Stomach smooth muscle (tissue), 2 donors: ENCODE data around the gene IGF2R.

Experiments used
- H3K27ac ChIP-seq: one replicate; pipeline ENCODE4 v1.7.0; 2013; ENCODE audit warnings: mild to moderate bottlenecking, low read length, inconsistent platforms
- H3K27me3 ChIP-seq, 2 donors: one replicate each; pipeline ENCODE4 v1.7.0; 2013; ENCODE audit warnings: low read length in 2 of 2; ENCODE audit not compliant: insufficient read depth in 2 of 2, control insufficient read depth in 1 of 2
- H3K36me3 ChIP-seq, 2 donors: one replicate each; pipeline ENCODE4 v1.7.0; 2013; ENCODE audit warnings: low read length in 2 of 2; ENCODE audit not compliant: control insufficient read depth in 2 of 2, insufficient read depth in 2 of 2
- H3K4me1 ChIP-seq: one replicate; pipeline ENCODE4 v1.7.0; 2013; ENCODE audit warnings: low read length; ENCODE audit not compliant: control insufficient read depth, insufficient read depth
- H3K4me3 ChIP-seq, 2 donors: one replicate each; pipeline ENCODE4 v1.7.0; 2013; ENCODE audit warnings: low read length in 2 of 2
- H3K9ac ChIP-seq, 2 donors: one replicate each; pipeline ENCODE4 v1.7.0; 2013; ENCODE audit warnings: low read length in 2 of 2, mild to moderate bottlenecking in 1 of 2
- H3K9me3 ChIP-seq, 2 donors: one replicate each; pipeline ENCODE4 v1.7.0; 2013; ENCODE audit warnings: low read length in 2 of 2; ENCODE audit not compliant: control insufficient read depth in 2 of 2
- donor health status: healthy.
- donor health status: Pancreatic carcinoma.

The IGF2R gene

DNA sequence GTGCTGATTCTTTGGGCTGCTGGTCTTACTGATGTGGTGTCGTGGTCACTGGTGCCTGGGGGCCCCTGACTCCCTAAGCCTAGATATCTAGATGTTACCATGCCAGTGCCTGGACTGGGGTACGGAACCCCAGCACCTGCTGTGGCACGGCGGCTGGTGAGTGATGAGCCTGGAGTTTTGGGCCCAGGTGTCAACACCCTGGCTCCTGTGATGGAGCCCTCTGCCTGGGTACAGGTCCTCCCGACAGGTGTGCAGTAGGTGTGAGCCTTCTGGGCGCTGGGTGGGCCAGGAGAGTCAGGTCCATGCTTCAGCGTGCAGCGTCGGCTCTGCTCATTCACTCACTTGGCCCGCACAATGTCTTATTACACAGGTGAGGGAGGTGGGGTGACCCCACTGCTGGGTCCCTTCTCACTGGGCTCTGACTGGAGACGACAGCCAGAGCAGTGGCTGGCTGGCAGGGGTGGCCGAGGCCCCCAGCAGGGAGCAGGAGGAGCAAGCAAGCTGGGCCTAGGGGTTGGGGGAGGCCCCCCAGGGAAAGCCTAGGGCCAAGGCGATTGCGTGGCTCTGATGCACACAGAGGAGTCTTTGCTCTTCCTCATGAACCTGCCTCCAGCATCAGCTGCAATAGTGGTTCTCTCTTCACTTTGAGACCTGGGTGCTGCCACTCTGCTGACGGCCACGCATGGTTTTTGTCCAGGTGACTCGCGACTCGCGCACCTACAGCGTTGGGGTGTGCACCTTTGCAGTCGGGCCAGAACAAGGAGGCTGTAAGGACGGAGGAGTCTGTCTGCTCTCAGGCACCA, 110.2 kb downstream of the IGF2R start:
- Histone ChIP-seq H3K36me3 (peaks cover 39 to 60% of the 10 kb centered on the region in 2 donors), H3K4me3 (no peak overlapping the region), H3K9me3 (no peaks in the 10 kb centered on the region), H3K27me3 (no peaks in the 10 kb centered on the region), H3K9ac (no peak overlapping the region), H3K27ac (no peak overlapping the region), H3K4me1 (no peaks in the 10 kb centered on the region)

DNA sequence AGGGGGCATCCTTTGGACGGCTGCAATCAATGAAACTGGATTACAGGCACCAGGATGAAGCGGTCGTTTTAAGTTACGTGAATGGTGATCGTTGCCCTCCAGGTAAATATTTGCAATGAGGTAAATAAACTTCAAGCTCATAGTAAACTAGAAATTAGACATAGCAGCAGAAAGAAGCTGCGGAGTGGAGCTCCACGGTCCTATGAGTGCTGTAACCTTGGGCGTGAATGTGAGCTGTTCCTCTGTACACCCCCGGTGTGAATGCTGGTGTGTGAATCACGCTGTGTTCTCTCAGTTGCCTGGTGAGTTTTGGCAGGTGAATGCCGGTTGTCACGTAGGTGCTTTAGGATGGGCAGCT, 110.8 kb downstream of the IGF2R start:
- Histone ChIP-seq H3K4me1 (no peaks in the 10 kb centered on the region), H3K36me3 (peaks cover 45 to 63% of the 10 kb centered on the region in 2 donors)

DNA sequence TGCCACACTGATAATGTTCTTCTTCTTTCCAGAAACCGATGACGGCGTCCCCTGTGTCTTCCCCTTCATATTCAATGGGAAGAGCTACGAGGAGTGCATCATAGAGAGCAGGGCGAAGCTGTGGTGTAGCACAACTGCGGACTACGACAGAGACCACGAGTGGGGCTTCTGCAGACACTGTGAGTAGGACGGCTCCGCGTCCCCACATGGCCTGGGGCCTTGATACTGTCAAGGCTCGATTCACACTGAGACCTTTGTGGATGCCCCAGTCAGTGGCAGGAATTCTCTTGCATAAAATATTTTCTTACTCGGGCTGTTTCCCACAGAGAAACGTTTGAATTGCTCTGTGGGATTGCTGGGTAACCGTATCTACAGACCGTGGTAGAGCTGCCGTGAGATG, 111.2 kb downstream of the IGF2R start:
- Histone ChIP-seq H3K9ac (no peak overlapping the region), H3K27me3 (no peaks in the 10 kb centered on the region), H3K27ac (no peak overlapping the region), H3K4me3 (no peak overlapping the region), H3K4me1 (no peaks in the 10 kb centered on the region), H3K9me3 (no peaks in the 10 kb centered on the region), H3K36me3 (peaks cover 49 to 64% of the 10 kb centered on the region in 2 donors)

More for the DNA sequence above, 110.8 kb downstream of the IGF2R start:
- H3K4me3 ChIP-seq, result no peak overlapping the region
- no peak overlapping the region for H3K9ac ChIP-seq
- H3K27ac ChIP-seq, result no peak overlapping the region
- no peaks in the 10 kb centered on the region for H3K27me3 ChIP-seq
- H3K9me3 ChIP-seq, result no peaks in the 10 kb centered on the region

DNA sequence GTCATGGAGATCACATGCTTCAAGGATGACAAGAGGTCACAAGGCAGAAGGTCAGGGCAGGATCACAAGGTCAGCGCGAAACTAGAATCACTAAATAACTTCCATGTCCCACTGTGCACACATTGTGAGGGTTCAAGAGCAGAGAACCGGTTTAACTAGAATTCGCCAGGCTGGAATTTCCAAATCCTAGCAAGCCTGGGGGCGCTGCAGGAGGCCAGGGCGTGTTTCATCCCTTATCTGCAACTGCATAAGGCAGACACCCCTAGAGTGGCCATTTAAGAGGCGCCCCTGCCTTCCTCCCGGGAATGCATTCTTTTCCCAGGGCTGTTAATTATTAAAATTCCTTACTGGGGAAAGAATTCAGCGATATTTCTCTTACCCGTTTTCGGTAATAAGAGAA, 112.5 kb downstream of the IGF2R start:
- Histone ChIP-seq H3K27ac (no peak overlapping the region), H3K27me3 (no peaks in the 10 kb centered on the region), H3K9ac (no peak overlapping the region), H3K4me3 (no peak overlapping the region), H3K9me3 (no peaks in the 10 kb centered on the region), H3K36me3 (peaks cover 57 to 70% of the 10 kb centered on the region in 2 donors), H3K4me1 (no peaks in the 10 kb centered on the region)

DNA sequence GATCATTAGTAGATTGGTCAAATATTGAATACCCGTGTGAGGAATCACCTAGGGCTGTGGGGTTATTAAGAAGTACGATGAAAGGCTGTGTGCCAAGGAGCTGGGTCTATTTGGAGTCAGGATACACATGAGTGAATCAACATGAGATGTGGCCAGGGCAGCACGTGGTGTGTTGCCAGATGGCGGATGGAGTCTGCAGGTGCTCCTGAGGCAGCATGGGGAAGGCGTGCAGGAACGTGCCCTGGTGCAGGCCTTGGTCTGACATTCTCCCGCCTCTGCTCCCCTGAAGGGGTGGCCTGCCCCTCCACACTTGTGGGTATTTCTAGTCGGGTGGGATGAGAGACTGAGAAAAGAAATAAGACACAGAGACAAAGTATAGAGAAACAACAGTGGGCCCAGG, 113.7 kb downstream of the IGF2R start:
- Histone ChIP-seq H3K36me3 (peaks cover 58 to 71% of the 10 kb centered on the region in 2 donors), H3K9me3 (no peaks in the 10 kb centered on the region), H3K27me3 (no peaks in the 10 kb centered on the region)

DNA sequence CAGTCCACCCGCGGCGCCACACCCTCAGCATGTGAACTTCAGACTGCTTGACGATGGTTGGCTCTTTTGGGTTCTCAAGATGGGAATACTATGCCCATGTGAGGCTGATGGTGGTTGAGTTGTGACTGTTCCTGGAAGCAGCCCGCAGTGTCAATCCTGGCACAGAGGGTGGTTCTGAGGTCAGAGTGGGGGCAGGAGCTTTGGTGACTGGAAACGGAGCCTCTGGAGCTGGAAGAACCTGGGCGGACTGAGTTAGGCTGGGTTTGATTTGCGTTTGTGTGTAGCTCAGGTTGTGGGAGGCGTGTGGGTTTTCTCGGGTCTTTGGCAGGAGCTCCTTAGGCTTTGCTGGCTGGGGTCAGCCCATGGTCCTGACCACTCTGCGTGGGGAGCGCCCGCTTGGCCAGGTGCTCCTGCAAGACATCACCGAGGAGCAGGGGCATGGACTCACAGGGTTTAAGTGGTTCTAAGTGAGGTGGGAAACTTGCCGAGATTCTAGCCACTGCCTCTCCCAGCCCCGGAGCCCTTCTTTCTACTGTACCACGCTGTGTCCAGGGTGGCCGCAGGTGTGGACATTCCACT, 115.4 kb downstream of the IGF2R start:
- no peak overlapping the region for H3K9ac ChIP-seq

More for the DNA sequence above, 113.7 kb downstream of the IGF2R start:
- no peak overlapping the region for H3K27ac ChIP-seq
- H3K4me3 ChIP-seq, result no peak overlapping the region
- no peak overlapping the region for H3K9ac ChIP-seq
- H3K4me1 ChIP-seq, result no peaks in the 10 kb centered on the region

DNA sequence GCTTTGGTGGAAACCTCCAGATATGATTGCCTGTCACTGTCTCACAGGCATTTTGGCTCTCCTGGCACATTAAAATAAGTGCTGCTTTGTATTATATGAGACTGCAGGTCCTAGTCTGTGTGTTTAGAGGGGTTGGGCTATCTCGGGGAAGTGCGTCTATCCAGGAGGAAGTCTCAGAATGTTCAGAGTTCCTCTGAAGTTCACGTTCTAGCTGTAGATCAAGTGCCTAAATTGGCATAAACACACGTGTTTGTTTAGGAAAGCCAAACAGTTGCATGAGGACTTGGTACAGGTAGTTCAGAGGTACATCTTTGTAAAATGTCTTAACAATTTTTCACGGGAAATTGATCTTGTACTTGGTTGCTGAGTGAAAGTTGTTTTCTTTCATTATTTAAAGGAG, 116.3 kb downstream of the IGF2R start:
- H3K4me1 ChIP-seq, result peaks cover 10% of the 10 kb centered on the region
- peaks cover 48 to 59% of the 10 kb centered on the region in 2 donors for H3K36me3 ChIP-seq
- no peak overlapping the region for H3K9ac ChIP-seq
- H3K27me3 ChIP-seq, result no peaks in the 10 kb centered on the region
- H3K4me3 ChIP-seq, result no peak overlapping the region
- no peaks in the 10 kb centered on the region for H3K9me3 ChIP-seq
- no peak overlapping the region for H3K27ac ChIP-seq

More for the DNA sequence above, 115.4 kb downstream of the IGF2R start:
- Histone ChIP-seq H3K27ac (no peak overlapping the region), H3K4me3 (no peak overlapping the region), H3K36me3 (peaks cover 48 to 59% of the 10 kb centered on the region in 2 donors), H3K4me1 (peaks cover 8% of the 10 kb centered on the region), H3K9me3 (no peaks in the 10 kb centered on the region), H3K27me3 (no peaks in the 10 kb centered on the region)

DNA sequence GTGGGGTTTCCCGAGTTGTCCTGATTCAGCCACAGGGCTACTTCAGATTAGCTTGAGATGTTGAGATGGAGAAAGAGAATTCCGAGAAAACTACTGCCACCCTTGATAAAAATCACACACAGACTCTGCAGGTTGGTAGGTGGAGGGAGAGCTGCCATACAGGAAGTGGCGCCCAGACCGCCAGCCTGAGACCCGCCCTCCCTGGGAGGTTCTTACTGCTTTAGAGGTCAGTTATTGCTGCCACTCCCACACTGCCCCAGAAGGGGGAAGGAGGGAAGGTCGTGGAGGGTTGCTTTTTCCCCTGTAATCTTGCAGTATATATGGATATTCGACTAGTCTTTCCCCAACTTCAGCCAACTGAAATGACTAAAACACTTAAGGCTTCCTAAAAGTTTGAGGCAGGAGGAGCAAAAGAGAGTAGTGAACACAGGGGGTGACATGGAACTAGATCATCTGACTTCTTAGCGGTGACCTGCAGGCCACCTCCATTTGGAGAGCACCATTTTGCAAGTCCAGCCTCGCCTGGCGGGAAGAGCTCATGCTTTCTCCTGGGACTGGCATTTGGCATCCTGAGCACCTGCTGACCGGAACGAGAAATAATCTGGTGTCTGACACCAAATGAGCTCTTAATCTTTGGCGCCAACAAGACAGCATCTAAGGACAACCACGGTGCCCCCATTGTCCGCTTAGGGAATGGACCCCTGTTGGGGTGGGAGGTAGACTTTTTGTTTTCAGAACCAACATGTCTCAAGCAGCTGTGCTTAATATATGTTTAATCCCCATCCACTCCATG, 117.0 kb downstream of the IGF2R start:
- H3K4me3 ChIP-seq, result no peak overlapping the region
- peaks cover 49 to 60% of the 10 kb centered on the region in 2 donors for H3K36me3 ChIP-seq
- peaks cover 10% of the 10 kb centered on the region for H3K4me1 ChIP-seq
- no peak overlapping the region for H3K9ac ChIP-seq
- no peak overlapping the region for H3K27ac ChIP-seq
- no peaks in the 10 kb centered on the region for H3K27me3 ChIP-seq
- no peaks in the 10 kb centered on the region for H3K9me3 ChIP-seq

DNA sequence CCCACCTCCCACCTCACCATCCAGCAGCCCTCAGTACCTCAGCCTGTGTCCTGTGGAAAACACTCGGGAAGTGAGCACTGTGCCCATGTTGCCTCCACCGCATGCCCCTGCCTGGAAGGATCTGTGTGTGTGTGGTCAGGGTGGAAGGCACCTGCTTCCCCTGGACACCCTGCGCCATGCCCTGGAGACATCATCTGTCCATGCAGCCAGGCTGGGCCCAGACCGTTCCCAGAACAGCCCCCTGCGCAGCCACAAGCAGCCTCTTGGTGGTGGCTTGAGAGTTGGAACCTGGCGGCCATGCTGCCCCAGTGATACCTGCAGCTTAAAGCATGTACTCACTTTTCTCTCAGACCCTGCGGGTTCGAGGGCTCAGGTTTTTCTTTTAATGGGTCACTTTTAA, 117.9 kb downstream of the IGF2R start:
- Histone ChIP-seq H3K9ac (no peak overlapping the region), H3K4me3 (no peak overlapping the region), H3K36me3 (peaks cover 50 to 62% of the 10 kb centered on the region in 2 donors)

DNA sequence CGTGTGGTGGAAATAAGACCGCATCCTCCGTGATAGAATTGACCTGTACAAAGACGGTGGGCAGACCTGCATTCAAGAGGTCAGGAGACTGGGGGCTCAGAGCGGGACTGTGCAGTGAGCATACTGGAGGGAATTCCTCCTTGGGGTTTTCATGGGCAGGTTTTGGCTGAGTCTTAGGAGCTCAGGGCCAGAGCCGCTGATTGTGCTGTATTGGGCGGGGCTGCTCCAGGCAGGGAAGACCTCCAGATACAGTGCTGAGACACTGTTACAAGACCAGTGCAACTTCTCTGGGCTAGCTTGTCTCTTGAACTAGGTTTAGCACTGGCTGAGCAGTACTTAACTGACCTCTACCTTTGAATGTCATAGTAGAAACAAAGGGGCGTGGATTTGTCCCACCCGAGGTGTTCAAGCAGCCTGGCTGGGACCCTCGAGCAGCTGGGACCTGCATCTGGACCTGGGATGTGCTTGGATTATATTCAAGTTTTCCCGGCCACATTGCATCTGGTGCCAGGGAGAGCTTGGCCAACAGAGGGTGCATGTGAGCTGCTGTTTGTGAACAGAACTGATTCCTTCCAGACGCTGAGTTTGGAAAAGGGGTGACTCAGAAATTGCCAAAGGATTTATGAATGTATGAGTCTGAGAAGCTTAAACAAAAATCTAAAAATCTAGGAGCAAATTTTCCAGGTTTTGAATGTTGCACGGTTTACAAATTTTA, 119.3 kb downstream of the IGF2R start:
- Histone ChIP-seq H3K9ac (no peak overlapping the region), H3K27ac (no peak overlapping the region), H3K36me3 (peaks cover 58 to 67% of the 10 kb centered on the region in 2 donors), H3K9me3 (no peaks in the 10 kb centered on the region), H3K27me3 (no peaks in the 10 kb centered on the region), H3K4me3 (no peak overlapping the region), H3K4me1 (peaks cover 10% of the 10 kb centered on the region)

More for the DNA sequence above, 117.9 kb downstream of the IGF2R start:
- Histone ChIP-seq H3K27me3 (no peaks in the 10 kb centered on the region), H3K9me3 (no peaks in the 10 kb centered on the region), H3K4me1 (peaks cover 10% of the 10 kb centered on the region), H3K27ac (no peak overlapping the region)
